GM20000 (cell line): ENCODE results near the gene WWOX.
"Not testable (repeated sequence)": the region's sequence is repeated elsewhere in the genome, so short reads cannot be mapped to it uniquely, and the experiment has no call there.

Experiments
- DNase-seq: peaks from one replicate; pipeline ENCODE4 v3.0.0; 2012; ENCODE audit warnings: low spot score
- TF ChIP-seq, protein P1 (sequence below): IDR thresholded peaks from 2 replicates; pipeline ENCODE4 v1.5.1; 2012; ENCODE audit warnings: mild to moderate bottlenecking, control low read depth; ENCODE audit errors: extremely low read depth, missing control alignments

WWOX gene

DNA sequence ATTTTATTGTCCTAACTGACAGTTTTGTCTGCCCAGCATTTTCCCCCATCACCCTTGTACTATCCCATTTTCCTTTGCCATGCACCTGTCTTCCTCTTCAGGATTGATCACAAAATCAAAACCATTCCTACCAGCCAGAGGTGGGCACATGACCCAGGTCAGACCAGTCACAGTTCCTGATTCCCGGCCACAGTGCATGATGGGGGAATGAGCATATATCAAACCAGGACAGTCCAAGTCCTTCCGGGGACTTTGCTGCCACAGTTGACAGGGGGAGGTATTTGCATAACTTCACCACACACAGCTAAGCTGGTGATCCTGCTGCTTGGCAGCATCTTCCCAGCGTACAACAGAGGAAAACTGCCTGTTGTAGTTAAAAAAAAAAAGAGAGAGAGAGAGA lies 493.9 kb downstream of the WWOX start:
- DNase-seq = no peak
- TF ChIP-seq, protein P1, sequence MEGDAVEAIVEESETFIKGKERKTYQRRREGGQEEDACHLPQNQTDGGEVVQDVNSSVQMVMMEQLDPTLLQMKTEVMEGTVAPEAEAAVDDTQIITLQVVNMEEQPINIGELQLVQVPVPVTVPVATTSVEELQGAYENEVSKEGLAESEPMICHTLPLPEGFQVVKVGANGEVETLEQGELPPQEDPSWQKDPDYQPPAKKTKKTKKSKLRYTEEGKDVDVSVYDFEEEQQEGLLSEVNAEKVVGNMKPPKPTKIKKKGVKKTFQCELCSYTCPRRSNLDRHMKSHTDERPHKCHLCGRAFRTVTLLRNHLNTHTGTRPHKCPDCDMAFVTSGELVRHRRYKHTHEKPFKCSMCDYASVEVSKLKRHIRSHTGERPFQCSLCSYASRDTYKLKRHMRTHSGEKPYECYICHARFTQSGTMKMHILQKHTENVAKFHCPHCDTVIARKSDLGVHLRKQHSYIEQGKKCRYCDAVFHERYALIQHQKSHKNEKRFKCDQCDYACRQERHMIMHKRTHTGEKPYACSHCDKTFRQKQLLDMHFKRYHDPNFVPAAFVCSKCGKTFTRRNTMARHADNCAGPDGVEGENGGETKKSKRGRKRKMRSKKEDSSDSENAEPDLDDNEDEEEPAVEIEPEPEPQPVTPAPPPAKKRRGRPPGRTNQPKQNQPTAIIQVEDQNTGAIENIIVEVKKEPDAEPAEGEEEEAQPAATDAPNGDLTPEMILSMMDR = no peak

DNA sequence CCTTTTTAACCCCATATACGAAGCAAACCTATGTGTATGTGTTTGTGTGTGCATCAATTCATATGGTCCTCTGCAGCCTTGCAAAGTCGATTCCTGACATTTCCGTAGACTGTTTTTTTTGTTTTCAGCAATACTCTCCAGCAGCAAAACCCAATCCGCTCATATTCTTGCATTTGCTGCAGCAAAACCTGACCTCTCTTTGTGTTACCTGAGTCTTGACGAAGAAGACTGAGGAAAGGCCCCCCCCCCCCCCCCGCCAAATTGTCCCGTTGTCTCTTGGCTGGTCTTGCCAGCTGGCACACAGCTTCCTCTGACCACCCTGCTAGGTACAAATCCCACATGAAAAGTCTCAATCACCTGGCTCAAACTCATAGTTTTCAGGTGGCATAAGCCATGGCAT lies 494.7 kb downstream of the WWOX start:
- TF ChIP-seq, protein P1 = no peak

DNA sequence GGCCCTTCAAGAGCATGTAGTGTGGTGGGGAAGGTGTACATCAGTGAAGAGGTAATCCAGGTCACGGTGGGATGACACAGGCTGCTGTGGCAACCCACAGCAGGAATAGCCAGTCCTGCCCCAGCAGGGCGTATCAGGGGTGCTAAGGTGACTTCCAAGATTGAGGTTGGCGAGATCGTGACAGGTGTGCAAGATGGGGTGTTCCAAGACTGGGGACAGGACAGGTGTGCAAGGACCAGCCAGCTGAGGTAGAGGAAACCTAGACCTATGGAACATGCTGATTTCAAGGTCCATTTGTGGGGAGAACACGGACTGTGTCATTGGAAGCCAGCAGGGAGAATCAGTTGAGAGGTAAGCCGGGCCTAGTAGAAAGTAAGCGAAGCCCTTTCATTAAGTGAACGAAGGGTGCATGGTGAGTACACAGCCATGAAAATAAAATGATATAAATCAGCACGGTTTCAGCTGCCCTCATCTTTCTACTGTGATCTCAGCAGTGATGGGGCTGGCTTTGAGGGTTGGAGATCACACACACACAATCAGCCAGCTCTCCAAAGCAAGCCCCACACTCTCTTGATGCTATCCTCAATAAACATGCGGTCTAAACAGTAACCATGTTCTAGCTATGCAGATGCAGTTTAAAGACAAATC lies 497.0 kb downstream of the WWOX start:
- TF ChIP-seq, protein P1 = no peak

More for the DNA sequence above, 494.7 kb downstream of the WWOX start:
- no peak for DNase-seq

DNA sequence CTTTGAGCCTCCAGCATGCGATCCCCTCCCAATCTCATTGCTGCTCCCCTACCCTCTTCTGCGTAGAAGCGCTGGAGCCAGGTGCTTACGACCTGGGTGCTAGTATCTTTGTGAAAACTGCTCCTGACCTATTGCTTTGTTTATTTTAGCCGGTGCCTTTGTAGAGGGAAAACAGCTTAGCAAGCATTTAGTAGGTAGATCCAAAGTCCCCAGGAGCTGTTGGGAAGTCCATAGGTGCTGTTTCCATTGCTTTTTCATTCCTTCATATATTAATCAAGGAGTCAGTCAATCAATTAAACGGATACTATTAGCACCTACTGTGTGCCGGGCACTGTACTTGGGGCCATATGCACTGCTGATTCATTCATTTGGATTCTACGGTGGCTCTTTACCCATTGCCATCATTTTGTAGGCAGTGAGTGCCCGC lies 497.6 kb downstream of the WWOX start:
- no peak for DNase-seq
- TF ChIP-seq, protein P1 = no peak

More for the DNA sequence above, 497.0 kb downstream of the WWOX start:
- no peak for DNase-seq

DNA sequence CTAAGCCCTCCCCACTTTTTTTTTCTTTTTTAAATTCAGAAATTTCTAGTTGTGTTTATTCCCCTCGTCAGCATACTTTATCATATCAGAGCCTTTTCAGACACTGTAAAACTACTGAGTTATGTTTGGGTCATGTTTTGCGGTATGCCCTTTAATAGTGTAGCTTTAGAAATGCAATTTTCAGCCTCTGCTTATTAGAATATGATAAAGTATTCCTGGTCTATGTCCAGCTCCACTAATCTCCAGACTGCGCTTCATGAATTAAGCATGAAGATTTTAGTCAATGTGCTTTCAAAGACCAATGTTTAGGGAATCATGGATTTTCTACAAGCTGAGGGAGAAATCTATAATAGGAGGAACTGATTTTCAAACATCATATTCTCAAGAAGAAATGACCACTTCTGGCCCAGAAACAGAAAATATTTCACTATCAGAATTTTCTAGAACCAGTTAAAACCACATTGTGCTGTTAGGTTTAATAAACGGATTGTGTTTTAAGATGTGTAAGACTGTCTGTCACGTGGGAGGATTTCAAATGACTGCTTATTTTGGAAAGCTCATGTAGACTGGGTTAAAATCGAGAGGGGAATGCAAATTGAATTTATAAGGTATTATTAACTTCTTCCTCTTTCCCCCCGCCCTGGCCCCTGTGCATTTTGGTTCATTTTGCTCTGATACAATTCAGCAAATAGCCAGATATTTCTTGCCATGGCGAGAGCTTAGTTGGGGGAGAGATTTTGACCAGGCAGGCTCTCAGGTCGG lies 498.5 kb downstream of the WWOX start:
- no peak for DNase-seq
- TF ChIP-seq, protein P1 = no peak

DNA sequence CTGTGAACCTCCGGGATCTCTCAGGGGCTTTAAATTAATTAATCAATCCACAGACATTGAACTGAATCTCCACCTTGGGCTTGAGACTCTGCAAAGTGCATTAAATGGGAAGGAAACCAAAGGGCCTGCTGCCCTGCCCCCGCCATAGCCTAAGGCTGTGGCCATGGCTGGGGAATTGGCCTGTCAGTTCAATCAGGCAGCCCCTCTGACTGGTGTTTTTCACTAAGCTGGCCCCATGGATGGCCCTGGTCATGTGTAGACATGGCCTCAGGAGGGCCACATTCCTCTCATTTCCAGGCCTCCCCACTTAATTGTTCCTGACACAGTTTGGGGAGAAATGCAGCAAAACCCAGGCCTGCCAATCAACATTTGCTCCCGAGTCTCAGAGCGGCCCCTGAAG lies 499.8 kb downstream of the WWOX start:
- DNase-seq = no peak

DNA sequence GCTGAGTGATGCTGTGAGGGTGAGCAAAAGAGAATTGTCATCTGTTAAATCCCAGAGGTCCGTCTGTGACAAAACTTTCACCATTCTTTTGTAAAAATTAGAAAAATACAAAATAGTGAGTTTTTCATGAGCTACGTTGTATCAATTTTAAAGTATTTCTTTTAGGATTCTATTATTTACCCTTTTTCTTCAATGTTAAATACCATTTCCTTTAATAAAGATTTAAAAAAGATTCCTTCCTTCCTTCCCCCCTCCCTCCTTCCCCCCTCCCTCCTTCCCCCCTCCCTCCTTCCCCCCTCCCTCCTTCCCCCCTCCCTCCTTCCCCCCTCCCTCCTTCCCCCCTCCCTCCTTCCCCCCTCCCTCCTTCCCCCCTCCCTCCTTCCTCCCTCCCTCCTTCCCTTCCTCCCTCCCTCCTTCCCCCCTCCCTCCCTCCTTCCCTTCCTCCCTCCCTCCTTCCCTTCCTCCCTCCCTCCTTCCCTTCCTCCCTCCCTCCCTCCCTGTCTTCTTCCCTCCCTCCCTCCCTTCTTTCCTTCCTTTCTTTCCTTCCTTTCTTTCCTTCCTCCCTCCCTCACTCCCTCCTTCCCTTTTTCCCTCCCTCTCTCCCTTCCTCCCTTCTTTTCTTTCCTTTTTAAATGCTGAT lies 505.1 kb downstream of the WWOX start:
- DNase-seq = not testable (repeated sequence)

More for the DNA sequence above, 499.8 kb downstream of the WWOX start:
- TF ChIP-seq, protein P1 = no peak
